K562 (cell line): ENCODE results near the gene CNPPD1. TPM values are rescaled to one million over a fixed set of nuclear protein-coding genes. Genes with fewer than 3 reads are reported as not detected.

Source experiments
- CC2D1A ChIP-seq: fragments of 450-650 bp; IDR thresholded peaks from 2 replicates; pipeline ENCODE4 v1.6.1; 2017; ENCODE audit warnings: mild to moderate bottlenecking
- E2F6 ChIP-seq, 2 experiments: IDR thresholded peaks; 2 replicates each; pipeline ENCODE4 v1.6.1; 2011; ENCODE audit warnings: borderline replicate concordance in 1 of 2, control low read depth in 1 of 2, low read depth in 1 of 2, low read length in 1 of 2, mild to moderate bottlenecking in 1 of 2, mixed read lengths in 1 of 2, moderate library complexity in 1 of 2; ENCODE audit not compliant: insufficient read depth in 1 of 2, insufficient read length in 1 of 2, poor library complexity in 1 of 2, severe bottlenecking in 1 of 2; ENCODE audit errors: extremely low read depth in 1 of 2
- GATAD2B ChIP-seq: fragments of 450-650 bp; IDR thresholded peaks from 2 replicates; pipeline ENCODE4 v1.6.1; 2017; ENCODE audit warnings: mild to moderate bottlenecking, borderline replicate concordance
- GTF2E2 ChIP-seq: fragments of 200-800 bp; sonication (Bioruptor generic); IDR thresholded peaks from 2 replicates; pipeline ENCODE4 v1.6.1; 2016; ENCODE audit warnings: missing genetic modification characterization, missing compliant biosample characterization
- HMGN3 ChIP-seq: IDR thresholded peaks from 2 replicates; pipeline ENCODE4 v1.6.1; 2011; ENCODE audit warnings: borderline replicate concordance, low read depth, mild to moderate bottlenecking, mixed read lengths, low read length; ENCODE audit not compliant: insufficient read length; ENCODE audit errors: extremely low read depth
- HNRNPLL ChIP-seq: fragments of 200-400 bp; formaldehyde crosslinking; IDR thresholded peaks from 2 replicates; pipeline ENCODE4 v1.6.1; 2017; ENCODE audit warnings: low read length, low read depth, mild to moderate bottlenecking; ENCODE audit not compliant: poor library complexity, severe bottlenecking
- KDM2B ChIP-seq: fragments of 250-450 bp; sonication (Bioruptor Pico); IDR thresholded peaks from 2 replicates; pipeline ENCODE4 v1.8.0; 2021; ENCODE audit warnings: mild to moderate bottlenecking, moderate library complexity
- KDM5B ChIP-seq: fragments of 200-600 bp; sonication (generic); IDR thresholded peaks from 2 replicates; pipeline ENCODE4 v1.6.1; 2012; ENCODE audit warnings: low read depth, mild to moderate bottlenecking, moderate library complexity, low read length, control low read depth, inconsistent platforms; ENCODE audit not compliant: insufficient replicate concordance
- MAX ChIP-seq: sonication (generic); formaldehyde crosslinking; IDR thresholded peaks from 2 replicates; pipeline ENCODE4 v1.9.0; 2022; ENCODE audit warnings: mild to moderate bottlenecking, missing genetic modification reagents
- POLR2G ChIP-seq: fragments of 200-400 bp; formaldehyde crosslinking; IDR thresholded peaks from 2 replicates; pipeline ENCODE4 v1.6.1; 2017; ENCODE audit warnings: low read depth, mild to moderate bottlenecking, antibody characterized with exemption, low read length, moderate library complexity
- REST ChIP-seq, 2 experiments: fragments of 450-650 bp; formaldehyde crosslinking in 1 of 2; IDR thresholded peaks; 2 replicates each; pipeline versions ENCODE4 v1.4.0 to v1.6.1; 2014 to 2020; ENCODE audit warnings: mild to moderate bottlenecking in 2 of 2, borderline replicate concordance in 1 of 2, low read depth in 1 of 2
- ZHX1 ChIP-seq: fragments of 150-350 bp; conservative IDR thresholded peaks from 2 replicates; pipeline ENCODE4 v1.6.1; 2014; ENCODE audit warnings: low read length
- ZNF668 ChIP-seq: fragments of 250-450 bp; sonication (Bioruptor Pico); IDR thresholded peaks from 2 replicates; pipeline ENCODE4 v1.8.0; 2022; ENCODE audit warnings: mild to moderate bottlenecking, inconsistent platforms
- polyA plus RNA-seq, 8 experiments: library from polyadenylated mRNA; depleted of rRNA in 4 of 8; stranded (reverse) in 5 of 8; unstranded in 3 of 8; fragments of >200 nt; fragmentation: Nextera tagmentation in 2 of 8; fragmentation: Illumina TruSeq in 1 of 8; extraction: Ambion mirVana in 2 of 8; extraction: Trizol in 1 of 8; gene quantifications; 2 replicates each; pipeline versions ENCODE4 v1.2.1 to v1.2.3, GENCODE V29; 2011 to 2014; ENCODE audit warnings: inconsistent platforms in 1 of 8, missing spikeins in 1 of 8
- total RNA-seq, 7 experiments: library from RNA; depleted of rRNA in 6 of 7; stranded (reverse); fragments of >200 nt in 6 of 7; fragmentation: Illumina TruSeq in 2 of 7; extraction: Trizol in 2 of 7; gene quantifications; 2 replicates each; pipeline versions ENCODE4 v1.2.1 to v1.2.3, GENCODE V29; 2011 to 2021; ENCODE audit warnings: low replicate concordance in 1 of 7

CNPPD1 gene
- total and polyA plus RNA-seq, 9 of the 15 experiments (the other 6 are each of a cell fraction or from before 2014, with no cell fraction given) = 9.9 to 53.5 (median 27.0) TPM

- peak; percentile 62 for TF ChIP-seq HMGN3
- no peak for TF ChIP-seq ZHX1
- peak in 1 of 2 experiments; percentile 32 for TF ChIP-seq E2F6 (IDR thresholded peaks at IDR 0.05; ENCODE audit: borderline replicate concordance in 1 of 2, extremely low read depth in 1 of 2, insufficient read depth in 1 of 2, insufficient read length in 1 of 2, low read depth in 1 of 2, low read length in 1 of 2, poor library complexity in 1 of 2, severe bottlenecking in 1 of 2)
- no peak for TF ChIP-seq KDM2B
- no peak for TF ChIP-seq REST (IDR thresholded peaks at IDR 0.05; ENCODE audit: borderline replicate concordance)
- peak; percentile 57; the same call in 1 of the 2 replicates for TF ChIP-seq REST (CRISPR knock-in tag; IDR thresholded peaks at IDR 0.05; ENCODE audit: low read depth)
- TF ChIP-seq KDM5B = peak; percentile 91
- peak; percentile 46 for TF ChIP-seq HNRNPLL
- peak; percentile 73 for TF ChIP-seq GTF2E2 (tag)
- no peak for TF ChIP-seq CC2D1A
- no peak for TF ChIP-seq ZNF668 (CRISPR knock-in tag)
- 0 out of 2 replicates have a peak, but pooled peaks have one; percentile 50 for TF ChIP-seq GATAD2B
- peak; percentile 95 for TF ChIP-seq POLR2G
- 0 out of 2 replicates have a peak, but pooled peaks have one; percentile 46 for TF ChIP-seq MAX (CRISPR knock-in tag)
Measured at GRCh38 chr2:219206328-219207133, 29.8 kb upstream of the CNPPD1 start, which contains the start of gene ZFAND2B (continued).
